Neuronal stem cell (in vitro differentiated cells): ENCODE measurements around the gene ZNF750.

Source experiments
- DNase-seq: peaks from one replicate; pipeline ENCODE4 v3.0.0-alpha.2; 2013; ENCODE audit warnings: low spot score
- H2AFZ ChIP-seq: one replicate; pipeline ENCODE4 v1.6.1; 2013; ENCODE audit warnings: mild to moderate bottlenecking, low read length, inconsistent platforms
- H2AK5ac ChIP-seq: 2 replicates; pipeline ENCODE4 v1.6.1; 2013; ENCODE audit warnings: low read depth, mild to moderate bottlenecking, inconsistent platforms, low read length, moderate library complexity, mixed read lengths
- H2BK120ac ChIP-seq: 2 replicates; pipeline ENCODE4 v1.6.1; 2013; ENCODE audit warnings: low read depth, mild to moderate bottlenecking, inconsistent platforms, low read length, moderate library complexity, mixed read lengths
- H2BK12ac ChIP-seq: one replicate; pipeline ENCODE4 v1.6.1; 2013; ENCODE audit warnings: low read length, inconsistent platforms
- H2BK15ac ChIP-seq: 2 replicates; pipeline ENCODE4 v1.6.1; 2013; ENCODE audit warnings: mild to moderate bottlenecking, low read length, inconsistent platforms, mixed read lengths
- H2BK5ac ChIP-seq: one replicate; pipeline ENCODE4 v1.6.1; 2013; ENCODE audit warnings: inconsistent platforms, mild to moderate bottlenecking, low read length, moderate library complexity
- H3K14ac ChIP-seq: one replicate; pipeline ENCODE4 v1.6.1; 2013; ENCODE audit warnings: low read length, inconsistent platforms
- H3K18ac ChIP-seq: 2 replicates; pipeline ENCODE4 v1.6.1; 2013; ENCODE audit warnings: low read length, inconsistent platforms
- H3K23ac ChIP-seq: 2 replicates; pipeline ENCODE4 v1.6.1; 2013; ENCODE audit warnings: low read depth, mild to moderate bottlenecking, mixed read lengths, low read length, inconsistent platforms; ENCODE audit not compliant: poor library complexity
- H3K27ac ChIP-seq: replicated peaks from 3 replicates; pipeline ENCODE4 v1.5.1; 2013; ENCODE audit warnings: low read length, inconsistent platforms
- H3K27me3 ChIP-seq, 3 experiments: 2 replicates each; pipeline ENCODE4 v1.6.1; 2013; ENCODE audit warnings: low read length in 3 of 3, mild to moderate bottlenecking in 2 of 3, inconsistent platforms in 1 of 3, low read depth in 1 of 3, mixed read lengths in 1 of 3, moderate library complexity in 1 of 3; ENCODE audit not compliant: control insufficient read depth in 3 of 3, insufficient read depth in 3 of 3
- H3K36me3 ChIP-seq, 2 donors: replicated peaks in 1 of 2; 2 replicates each; pipeline ENCODE4 v1.6.1; 2013; ENCODE audit warnings: low read length in 2 of 2; ENCODE audit not compliant: control insufficient read depth in 2 of 2, insufficient read depth in 2 of 2
- H3K4ac ChIP-seq: 2 replicates; pipeline ENCODE4 v1.6.1; 2013; ENCODE audit warnings: inconsistent platforms, mild to moderate bottlenecking, low read length, moderate library complexity
- H3K4me1 ChIP-seq, 2 donors: 1 replicate in 1 of 2; 2 replicates in 1 of 2; pipeline ENCODE4 v1.6.1; 2013; ENCODE audit warnings: low read length in 2 of 2, low read depth in 1 of 2; ENCODE audit not compliant: control insufficient read depth in 2 of 2, insufficient read depth in 1 of 2
- H3K4me2 ChIP-seq: one replicate; pipeline ENCODE4 v1.6.1; 2013; ENCODE audit warnings: mild to moderate bottlenecking, low read length, inconsistent platforms; ENCODE audit not compliant: insufficient read depth, poor library complexity, severe bottlenecking
- H3K4me3 ChIP-seq, 2 donors: 2 replicates each; pipeline ENCODE4 v1.5.1; 2013; ENCODE audit warnings: low read length in 2 of 2, mild to moderate bottlenecking in 2 of 2, inconsistent platforms in 1 of 2, moderate library complexity in 1 of 2
- H3K79me1 ChIP-seq: one replicate; pipeline ENCODE4 v1.6.1; 2013; ENCODE audit warnings: low read depth, mild to moderate bottlenecking, inconsistent platforms, low read length, moderate library complexity
- H3K9ac ChIP-seq: one replicate; pipeline ENCODE4 v1.6.1; 2013; ENCODE audit warnings: mild to moderate bottlenecking, low read depth, low read length, inconsistent platforms; ENCODE audit not compliant: poor library complexity
- H3K9me3 ChIP-seq, 2 donors: replicated peaks in 1 of 2; 2 replicates each; pipeline versions ENCODE3 to v1.6.1; 2013; ENCODE audit warnings: low read length in 2 of 2, mild to moderate bottlenecking in 2 of 2, inconsistent platforms in 1 of 2, low read depth in 1 of 2, mixed read lengths in 1 of 2, moderate library complexity in 1 of 2; ENCODE audit not compliant: control insufficient read depth in 2 of 2, insufficient read depth in 1 of 2
- H4K8ac ChIP-seq: one replicate; pipeline ENCODE4 v1.6.1; 2013; ENCODE audit warnings: low read depth, mild to moderate bottlenecking, inconsistent platforms, low read length, moderate library complexity
- H4K91ac ChIP-seq: one replicate; pipeline ENCODE4 v1.6.1; 2013; ENCODE audit warnings: low read length, low read depth, mild to moderate bottlenecking, inconsistent platforms; ENCODE audit not compliant: poor library complexity
- whole genome bisulfite sequencing, 2 donors: extraction: QIAGEN DNeasy Blood & Tissue Kit; methylation state at CpG; one replicate each; pipeline ENCODE4 v1.1.7; 2013; ENCODE audit warnings: missing lambda C conversion rate in 2 of 2, mixed read lengths in 1 of 2; ENCODE audit not compliant: insufficient read length in 2 of 2, insufficient replicate concordance in 1 of 2; ENCODE audit errors: extremely low coverage in 2 of 2; 5-methylcytosine and 5-hydroxymethylcytosine counted together

Gene ZNF750

GRCh38 chr17:82807562-82807961 is 32.3 kb downstream of the ZNF750 start:
- Histone ChIP-seq H2BK5ac (peak overlapping the region; percentile 53), H3K23ac (peak overlapping the region; percentile 91), H2BK12ac (no peak overlapping the region), H3K27me3 (no peaks in the 10 kb centered on the region), H3K18ac (no peak overlapping the region), H2AFZ (no peak overlapping the region), H3K4me2 (no peak overlapping the region), H3K14ac (peak overlapping the region; percentile 56), H2BK120ac (no peak overlapping the region), H3K4me3 (no peak overlapping the region), H3K9ac (peak overlapping the region; percentile 44), H3K9me3 (no peaks in the 10 kb centered on the region), H2BK15ac (no peak overlapping the region), H3K79me1 (peaks cover 24% of the 10 kb centered on the region), H4K8ac (no peak overlapping the region), H3K4me1 (peaks cover 0 to 4% of the 10 kb centered on the region in 2 donors), H2AK5ac (no peak overlapping the region), H3K36me3 (peaks cover 38 to 81% of the 10 kb centered on the region in 2 donors), H3K4ac (no peak overlapping the region), H4K91ac (no peak overlapping the region), H3K27ac (no peak overlapping the region)
- WGBS, 2 donors: no CpG with 5 or more reads among the region's 21 CpGs
- DNase-seq: no peak

- Histone ChIP-seq H4K8ac (no peak overlapping the region), H3K4me2 (no peak overlapping the region), H3K27me3 (no peaks in the 10 kb centered on the region), H2AFZ (no peak overlapping the region), H3K79me1 (peaks cover 24% of the 10 kb centered on the region), H3K9me3 (peaks cover 0 to 1% of the 10 kb centered on the region in 2 donors), H3K36me3 (peaks cover 38 to 79% of the 10 kb centered on the region in 2 donors), H3K23ac (no peak overlapping the region), H2BK15ac (no peak overlapping the region), H3K18ac (no peak overlapping the region), H3K9ac (no peak overlapping the region), H2BK5ac (no peak overlapping the region), H2BK120ac (no peak overlapping the region), H3K14ac (no peak overlapping the region), H3K4me1 (peaks cover 0 to 4% of the 10 kb centered on the region in 2 donors), H2BK12ac (no peak overlapping the region), H3K27ac (no peak overlapping the region), H4K91ac (no peak overlapping the region), H2AK5ac (no peak overlapping the region), H3K4me3 (no peak overlapping the region), H3K4ac (no peak overlapping the region)
- no peak for DNase-seq
- WGBS, 2 donors: no CpG with 5 or more reads among the region's 9 CpGs
Measured at GRCh38 chr17:82807101-82807500, 32.7 kb downstream of the ZNF750 start.

- no peak for DNase-seq
- H3K27me3 ChIP-seq: no peaks in the 10 kb centered on the region
- H2BK120ac ChIP-seq: no peak overlapping the region
- H3K4me3 ChIP-seq: no peak overlapping the region
- no peak overlapping the region for H3K14ac ChIP-seq
- H3K27ac ChIP-seq: no peak overlapping the region
- H3K9me3 ChIP-seq: peaks cover 2 to 4% of the 10 kb centered on the region in 2 donors
- no peak overlapping the region for H2BK5ac ChIP-seq
- peaks cover 38 to 79% of the 10 kb centered on the region in 2 donors for H3K36me3 ChIP-seq
- WGBS, 2 donors: no CpG with 5 or more reads among the region's 21 CpGs
- no peak overlapping the region for H2AFZ ChIP-seq
- H3K79me1 ChIP-seq: peaks cover 26% of the 10 kb centered on the region
- no peak overlapping the region for H3K23ac ChIP-seq
- H3K4ac ChIP-seq: no peak overlapping the region
- H4K8ac ChIP-seq: peak overlapping the region; percentile 9
- H2BK15ac ChIP-seq: no peak overlapping the region
- H2BK12ac ChIP-seq: no peak overlapping the region
- H4K91ac ChIP-seq: no peak overlapping the region
- no peak overlapping the region for H2AK5ac ChIP-seq
- peak overlapping the region; percentile 41 for H3K18ac ChIP-seq
- peaks cover 0 to 4% of the 10 kb centered on the region in 2 donors for H3K4me1 ChIP-seq
- no peak overlapping the region for H3K4me2 ChIP-seq
- peak overlapping the region; percentile 70 for H3K9ac ChIP-seq
Measured at GRCh38 chr17:82806645-82807044, 33.2 kb downstream of the ZNF750 start.

GRCh38 chr17:82805823-82806222 is 34.0 kb downstream of the ZNF750 start:
- no peak overlapping the region for H3K23ac ChIP-seq
- H3K4me1 ChIP-seq: peaks cover 0 to 4% of the 10 kb centered on the region in 2 donors
- H3K4me2 ChIP-seq: no peak overlapping the region
- no peak overlapping the region for H2AK5ac ChIP-seq
- DNase-seq: no peak
- H3K79me1 ChIP-seq: peaks cover 31% of the 10 kb centered on the region
- peaks cover 40 to 78% of the 10 kb centered on the region in 2 donors for H3K36me3 ChIP-seq
- no peak overlapping the region for H3K18ac ChIP-seq
- no peak overlapping the region for H2BK12ac ChIP-seq
- H3K4me3 ChIP-seq: no peak overlapping the region
- no peak overlapping the region for H4K8ac ChIP-seq
- no peak overlapping the region for H4K91ac ChIP-seq
- peaks cover 8 to 10% of the 10 kb centered on the region in 2 donors for H3K9me3 ChIP-seq
- no CpG with 5 or more reads among the region's 19 CpGs for WGBS, 2 donors
- no peak overlapping the region for H2BK120ac ChIP-seq
- peaks cover 0 to 2% (median 0%) of the 10 kb centered on the region in 3 experiments for H3K27me3 ChIP-seq
- H2AFZ ChIP-seq: no peak overlapping the region
- H2BK15ac ChIP-seq: no peak overlapping the region
- no peak overlapping the region for H3K27ac ChIP-seq
- no peak overlapping the region for H3K4ac ChIP-seq
- no peak overlapping the region for H3K9ac ChIP-seq
- no peak overlapping the region for H2BK5ac ChIP-seq
- no peak overlapping the region for H3K14ac ChIP-seq
